ENCODE results near the gene SH2D3C. TPM values are rescaled to one million over a fixed set of nuclear protein-coding genes. Genes with fewer than 3 reads are reported as not detected.

Gene SH2D3C
- total and polyA plus RNA-seq, 2 of the 8 experiments (the other 6 are each of a cell fraction or from before 2014, with no cell fraction given) = 6.4 to 8.1 TPM

- TF ChIP-seq FOSL1 (IDR thresholded peaks at IDR 0.05; ENCODE audit: insufficient read depth, low read depth, low read length) (no peak), ZNF274 (IDR thresholded peaks at IDR 0.05; ENCODE audit: borderline replicate concordance, extremely low read depth, low read length) (no peak), ATF2 (IDR thresholded peaks at IDR 0.05; ENCODE audit: low read length) (no peak), TEAD4 (IDR thresholded peaks at IDR 0.05; ENCODE audit: low read depth, low read length) (no peak), JUND (IDR thresholded peaks at IDR 0.05; ENCODE audit: low read length) (no peak), TAF7 (optimal IDR thresholded peaks at IDR 0.05; ENCODE audit: borderline replicate concordance, low read depth, low read length) (no peak), SRF (IDR thresholded peaks at IDR 0.05; ENCODE audit: low read depth, low read length) (no peak), ATF3 (IDR thresholded peaks at IDR 0.05; ENCODE audit: insufficient read depth, low read depth, low read length) (no peak)
- TF ChIP-seq, protein P1, sequence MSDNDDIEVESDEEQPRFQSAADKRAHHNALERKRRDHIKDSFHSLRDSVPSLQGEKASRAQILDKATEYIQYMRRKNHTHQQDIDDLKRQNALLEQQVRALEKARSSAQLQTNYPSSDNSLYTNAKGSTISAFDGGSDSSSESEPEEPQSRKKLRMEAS (IDR thresholded peaks at IDR 0.05) = no peak
These were observed 10.5 kb downstream of the SH2D3C start (continued) for GRCh38 chr9:127767909-127768331.
